ENCODE results near the gene C6orf136.

GRCh38 chr6:30618270-30618797 lies 28.6 kb upstream of the C6orf136 start:
- TF ChIP-seq ZNF274 (IDR thresholded peaks at IDR 0.05; ENCODE audit: low read depth, low read length) (no peak), YY1 (IDR thresholded peaks at IDR 0.05; ENCODE audit: insufficient read depth, insufficient read length) (no peak), SUZ12 (IDR thresholded peaks at IDR 0.05; ENCODE audit: extremely low read depth, insufficient read depth, insufficient read length) (no peak)
